HK-2 (cell line): Measurements from ENCODE around the gene SFMBT1.

ENCODE experiments used
- DNase-seq: peaks from one replicate; pipeline ENCODE4 v3.0.0-alpha.2; 2018; ENCODE audit not compliant: unreplicated experiment

Gene SFMBT1

GRCh38 chr3:52923963-52924362 is 121.9 kb downstream of the SFMBT1 start:
- DNase-seq: no peak

- DNase-seq: no peak
Observed at GRCh38 chr3:52920841-52921240, 125.0 kb downstream of the SFMBT1 start.

DNA sequence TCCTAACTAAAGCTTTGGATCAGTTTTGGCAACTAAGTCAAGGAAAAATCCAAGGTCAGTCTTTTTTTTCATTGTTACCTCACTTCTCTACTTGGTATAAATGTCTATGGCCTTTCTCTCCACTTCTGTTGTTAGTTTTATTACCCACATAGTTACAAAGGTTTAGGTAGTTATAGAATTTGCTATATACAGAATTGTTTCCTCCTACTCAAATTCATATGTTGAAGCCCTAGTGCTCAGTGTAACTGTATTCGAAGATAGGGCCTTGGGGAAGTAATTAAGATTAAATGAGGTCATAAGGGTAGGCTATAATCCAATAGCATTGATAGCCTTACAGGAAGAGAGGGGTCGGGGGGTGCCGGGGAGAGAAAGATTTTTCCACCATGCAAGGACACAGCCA is 128.8 kb downstream of the SFMBT1 start:
- DNase-seq: no peak

DNA sequence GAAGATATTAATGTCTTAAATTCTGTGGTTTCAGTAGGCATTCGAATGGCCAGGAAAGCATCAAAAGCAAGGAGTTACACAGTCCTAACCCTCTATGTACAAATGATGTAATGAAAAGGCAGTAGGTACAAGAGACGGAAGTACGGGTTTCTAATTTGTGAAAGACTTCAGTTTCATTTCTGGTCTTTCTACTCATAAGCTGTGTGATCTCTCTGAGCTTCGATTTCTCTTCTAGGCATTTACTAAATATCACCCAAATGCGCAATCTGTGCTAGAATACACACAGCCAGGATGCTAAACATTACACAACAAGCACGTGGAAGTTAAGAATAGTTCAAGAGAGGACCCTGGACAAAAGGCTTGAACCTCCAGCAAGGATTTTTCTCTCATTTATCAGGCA is 130.6 kb downstream of the SFMBT1 start:
- no peak for DNase-seq

GRCh38 chr3:52912885-52913731 is 132.8 kb downstream of the SFMBT1 start:
- DNase-seq: no peak

DNA sequence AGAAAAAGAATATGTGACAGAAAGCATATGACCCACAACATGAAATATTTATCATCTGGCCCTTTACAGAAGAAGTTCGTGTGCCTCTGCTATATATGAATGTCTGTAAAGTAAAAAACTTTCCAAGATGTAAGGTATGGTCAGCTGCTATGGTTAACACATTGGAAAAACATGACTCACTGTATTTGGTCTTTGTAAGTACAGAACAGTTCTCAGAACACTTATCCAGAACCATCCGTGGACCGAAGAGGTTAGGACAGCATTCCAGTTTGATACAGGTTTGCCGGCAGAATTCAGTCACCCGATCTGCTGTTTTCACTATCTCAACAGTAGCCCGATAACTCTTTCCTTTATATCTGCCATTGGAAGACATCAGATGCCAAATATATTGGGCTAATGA is 135.1 kb downstream of the SFMBT1 start:
- DNase-seq: no peak

DNA sequence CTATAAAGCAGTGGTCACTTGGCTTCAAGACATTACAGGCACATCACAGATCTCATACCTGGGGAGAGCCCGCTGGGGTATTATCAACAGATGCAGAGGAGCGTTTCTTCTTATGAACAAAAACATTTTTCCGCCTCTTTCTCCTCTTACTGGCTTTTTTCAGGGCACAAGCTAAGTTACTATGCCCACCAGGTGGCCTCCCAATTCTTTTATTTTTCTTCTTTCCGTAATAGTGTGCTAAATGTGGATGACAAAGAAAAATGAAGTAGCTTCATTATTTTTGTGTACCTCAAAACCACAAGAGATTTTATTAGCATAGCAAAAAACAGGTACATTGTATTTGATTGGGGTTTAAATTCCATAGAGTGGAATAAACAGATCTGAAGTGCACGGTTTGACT is 138.4 kb downstream of the SFMBT1 start:
- DNase-seq: no peak

- DNase-seq: no peak
Observed at GRCh38 chr3:52904552-52904951, 141.3 kb downstream of the SFMBT1 start.

- DNase-seq: no peak
Observed at GRCh38 chr3:52904000-52904399, 141.9 kb downstream of the SFMBT1 start.

DNA sequence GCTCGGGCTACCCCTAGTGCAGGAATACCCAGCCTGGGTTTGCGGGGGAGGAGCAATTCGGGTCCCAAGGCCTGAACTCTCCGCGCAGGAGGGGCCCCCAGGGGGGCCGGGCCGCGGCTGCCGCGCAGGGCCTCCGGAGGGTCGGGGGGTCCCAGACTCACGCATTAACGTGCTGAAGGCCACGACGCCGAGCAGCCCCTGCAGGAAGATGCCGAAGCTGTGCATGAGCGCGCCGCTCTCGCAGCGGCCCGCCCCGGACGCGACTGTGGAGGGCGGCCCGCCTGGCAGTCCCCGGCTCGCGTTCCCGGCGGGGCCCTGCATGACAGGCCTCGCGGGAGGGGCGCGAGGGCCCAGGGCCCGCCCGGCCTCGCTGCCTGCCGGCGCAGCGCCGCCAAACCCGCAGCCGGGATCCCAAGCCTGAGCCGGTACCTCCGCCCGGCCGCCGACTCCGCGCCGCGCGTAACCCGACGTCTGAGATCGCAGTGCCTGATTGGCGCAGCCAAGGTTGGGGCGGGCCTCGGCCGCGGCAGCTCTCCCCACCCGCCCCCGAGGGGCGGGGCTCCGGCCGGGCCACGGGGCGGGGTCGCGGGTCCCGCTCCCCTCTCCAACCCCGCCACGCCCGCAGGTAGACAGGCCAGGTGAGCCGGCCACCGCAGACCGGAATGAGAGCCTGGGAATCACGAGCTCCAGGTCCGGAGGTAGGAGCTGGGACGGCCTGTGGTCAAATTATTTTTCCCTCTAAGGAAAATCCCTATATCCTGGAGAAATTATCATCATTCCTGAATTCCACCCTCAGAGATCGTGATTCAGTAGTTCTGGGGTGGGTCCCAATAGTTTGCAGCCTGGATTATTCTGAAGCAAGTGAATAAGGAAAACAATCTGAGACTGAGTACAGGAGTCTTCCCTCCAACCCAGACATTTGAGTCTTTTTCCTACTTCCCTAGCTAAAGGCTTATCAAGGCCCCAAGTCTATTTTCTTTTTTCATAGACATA is 148.4 kb downstream of the SFMBT1 start, which contains the start of gene STIMATE:
Gene STIMATE (minus strand): TSS at position 419 of the 993 bp plus-strand sequence. CDS start 98 bp downstream, at position 321.
- DNase-seq: peak; percentile 73

DNA sequence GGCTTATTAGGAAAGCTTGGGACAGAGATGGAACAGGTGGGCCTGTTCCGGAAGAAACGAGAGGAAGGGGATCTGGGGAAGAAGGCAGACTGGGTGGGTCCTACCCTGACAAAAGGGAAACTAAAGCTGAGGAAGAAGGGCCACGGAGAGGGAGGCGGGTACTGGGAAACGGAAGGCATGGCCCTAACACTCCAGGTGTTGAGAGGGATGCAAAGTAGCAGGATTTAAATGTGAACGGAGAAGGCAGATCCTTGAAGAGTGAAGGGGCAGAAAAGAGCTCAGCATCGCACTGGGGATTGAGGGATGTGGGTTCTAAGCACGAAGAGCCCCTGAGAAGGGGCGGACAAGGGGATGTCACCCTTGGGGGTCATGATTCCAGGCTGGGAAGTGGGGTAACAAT is 149.3 kb downstream of the SFMBT1 start:
- DNase-seq: no peak

DNA sequence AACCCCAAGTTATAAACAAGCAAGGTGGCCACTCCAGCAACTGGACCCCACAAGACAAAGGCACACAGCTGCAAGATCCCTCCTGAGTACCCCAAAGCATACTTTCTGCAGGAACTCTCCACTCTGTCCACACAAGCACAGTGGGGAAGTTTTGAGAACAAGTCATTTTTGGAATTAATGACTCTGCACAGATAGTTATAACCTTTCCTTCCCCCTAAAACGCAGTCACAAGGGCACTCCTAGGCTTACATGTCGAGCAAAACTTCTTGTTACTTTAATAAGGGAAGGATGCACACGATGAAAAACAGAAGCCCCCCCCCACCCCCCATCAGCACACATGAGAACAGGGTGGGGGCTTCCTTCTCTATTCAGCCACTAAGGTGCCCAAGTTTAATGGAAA is 149.7 kb downstream of the SFMBT1 start:
- DNase-seq: no peak

DNA sequence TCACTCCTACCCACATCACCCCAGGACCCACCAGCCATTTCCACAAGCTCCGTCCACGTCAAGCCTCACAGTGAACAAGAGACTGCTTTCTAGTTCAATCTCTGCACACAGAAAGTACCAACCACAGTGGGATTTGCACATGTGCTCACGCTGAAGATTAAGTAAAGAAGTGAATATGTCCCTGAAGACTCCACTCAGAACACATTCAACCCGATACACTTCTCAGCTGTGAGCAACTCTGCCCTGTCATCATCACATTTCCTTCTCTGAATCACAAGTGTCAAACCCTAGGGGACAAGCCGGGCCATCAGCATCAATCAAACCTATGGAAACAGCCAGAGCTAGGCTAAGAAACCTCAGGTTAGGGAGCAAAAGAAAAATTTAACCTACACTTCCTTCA is 150.5 kb downstream of the SFMBT1 start:
- DNase-seq: no peak

- no peak for DNase-seq
Observed at GRCh38 chr3:52894756-52895155, 151.1 kb downstream of the SFMBT1 start.

GRCh38 chr3:52893723-52894122 is 152.2 kb downstream of the SFMBT1 start:
- no peak for DNase-seq

DNA sequence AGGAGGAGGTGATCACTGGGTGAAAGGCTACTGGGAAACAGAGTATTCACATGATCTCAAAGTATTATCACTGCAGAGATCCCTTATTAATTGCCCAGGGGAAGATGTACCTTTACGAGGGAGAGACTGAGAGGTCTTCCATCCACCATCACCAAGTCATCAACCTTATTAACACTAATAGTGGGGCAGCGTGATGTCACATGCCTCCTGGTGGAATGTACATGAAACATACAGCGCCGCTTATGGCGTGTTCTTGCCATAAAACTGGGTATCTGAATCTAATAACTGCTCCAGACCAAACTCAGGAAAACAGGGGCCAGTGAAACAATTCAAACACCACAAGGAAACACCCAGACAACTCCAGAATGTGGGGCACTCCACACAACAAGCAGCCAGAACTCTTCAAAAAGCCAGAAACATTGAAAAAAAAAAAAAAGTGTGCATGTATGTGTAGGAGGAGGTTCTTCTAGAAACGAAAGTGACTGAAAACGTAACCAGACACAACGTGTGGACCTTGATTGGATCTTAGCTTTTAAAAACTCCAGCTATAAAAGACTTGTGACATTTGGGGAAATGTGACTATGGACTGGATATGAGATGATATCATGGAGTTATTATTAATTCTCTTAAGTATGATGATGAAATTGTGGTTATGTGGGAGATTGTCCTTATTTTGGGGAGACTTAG is 153.1 kb downstream of the SFMBT1 start:
- DNase-seq: no peak

DNA sequence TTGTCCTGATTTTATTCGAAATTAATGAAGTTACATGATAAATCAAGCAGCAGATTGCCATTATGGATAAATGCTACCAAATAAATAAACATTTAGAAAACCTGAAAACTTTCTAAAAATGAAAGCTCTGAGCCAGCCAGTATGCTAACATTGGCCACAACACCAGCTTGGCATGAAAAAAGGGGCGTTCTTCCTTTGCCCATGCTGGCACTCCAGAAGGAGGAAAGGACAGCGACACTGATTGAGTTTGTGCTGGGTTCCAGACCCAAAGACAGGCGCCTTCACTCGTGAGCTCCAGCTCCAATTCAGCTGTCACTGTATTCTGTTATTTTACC is 153.6 kb downstream of the SFMBT1 start:
- DNase-seq: no peak

- no peak for DNase-seq
Observed at GRCh38 chr3:52891615-52892081, 154.2 kb downstream of the SFMBT1 start.

DNA sequence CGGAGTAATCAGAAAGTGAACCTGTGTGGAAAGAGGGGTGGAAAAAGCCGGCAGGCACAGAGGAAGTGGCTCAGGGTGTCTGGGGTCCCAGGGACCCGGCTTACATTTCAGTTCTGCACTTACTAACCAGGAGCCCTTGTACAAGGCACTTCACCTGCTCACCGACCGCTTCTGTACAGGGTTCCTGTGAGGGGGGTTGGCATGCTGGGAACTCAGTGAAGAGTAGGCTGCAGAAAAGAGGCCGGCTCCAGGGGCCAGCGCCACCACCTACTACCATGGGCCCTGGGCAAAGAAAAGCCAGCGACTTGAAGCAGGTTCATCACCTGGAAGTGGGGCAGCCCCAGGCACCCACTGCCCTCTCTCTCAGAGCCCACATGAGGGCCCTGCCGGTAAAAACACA is 154.7 kb downstream of the SFMBT1 start:
- no peak for DNase-seq

DNA sequence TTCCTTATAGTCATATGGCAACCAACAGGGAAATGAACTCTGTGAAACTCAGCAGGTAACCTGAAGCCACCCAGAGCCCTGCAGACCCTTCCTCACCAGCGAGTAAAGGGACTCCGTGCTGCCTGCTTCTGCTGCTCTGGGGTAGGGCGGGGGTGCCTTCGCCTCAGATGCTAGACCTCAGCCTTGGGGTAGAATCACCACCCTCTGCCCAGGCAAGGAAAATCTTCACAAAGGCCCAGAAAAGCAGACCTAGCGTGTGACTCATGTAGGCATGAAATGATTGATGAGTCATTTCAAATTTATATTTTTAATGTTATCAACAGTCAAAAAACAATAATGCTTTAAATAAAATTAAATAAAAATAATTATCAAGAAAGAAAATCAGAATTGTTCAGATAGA is 155.1 kb downstream of the SFMBT1 start:
- DNase-seq: no peak

DNA sequence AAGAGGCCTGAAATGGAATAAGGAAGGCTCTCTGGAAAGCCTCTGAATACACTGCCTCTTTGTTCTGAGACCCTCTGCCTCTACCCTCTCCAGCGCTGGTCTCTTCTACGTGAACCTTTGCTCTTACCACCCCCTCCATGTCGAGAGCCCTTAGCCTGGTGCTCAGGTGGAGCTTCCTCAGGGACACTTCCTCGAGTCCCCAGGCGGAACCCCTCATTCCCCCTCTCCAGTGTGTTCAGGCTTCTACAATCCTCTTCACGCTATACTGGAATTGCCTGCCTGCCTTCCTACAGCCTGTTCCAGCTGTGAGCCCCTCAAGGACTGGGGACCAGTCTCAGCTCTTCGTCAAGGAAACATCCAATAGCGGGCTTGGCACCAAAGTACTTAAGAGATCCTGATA is 156.0 kb downstream of the SFMBT1 start:
- no peak for DNase-seq

GRCh38 chr3:52887166-52887565 is 158.7 kb downstream of the SFMBT1 start:
- DNase-seq: no peak
